Left ventricle myocardium inferior (tissue), 1 donor: ENCODE data around the gene PPP1R18. TPM values are rescaled to one million over a fixed set of nuclear protein-coding genes. Genes with fewer than 3 reads are reported as not detected.

Experiments used
- DNase-seq: peaks from one replicate; pipeline ENCODE4 v3.0.0-alpha.2; 2020
- H3K27ac ChIP-seq: fragments of 200-600 bp; replicated peaks from 2 replicates; pipeline ENCODE4 v1.8.0; 2021
- H3K27me3 ChIP-seq: fragments of 200-600 bp; 2 replicates; pipeline ENCODE4 v1.8.0; 2021; ENCODE audit warnings: low read depth
- H3K36me3 ChIP-seq: fragments of 200-600 bp; 2 replicates; pipeline ENCODE4 v1.8.0; 2021
- H3K4me1 ChIP-seq: fragments of 200-600 bp; 2 replicates; pipeline ENCODE4 v1.8.0; 2021
- H3K4me3 ChIP-seq: fragments of 200-600 bp; 2 replicates; pipeline ENCODE4 v1.8.0; 2021; ENCODE audit warnings: mild to moderate bottlenecking, moderate library complexity
- H3K9me3 ChIP-seq: fragments of 200-600 bp; replicated peaks from 2 replicates; pipeline ENCODE4 v1.8.0; 2021
- intact Hi-C: fragments of 100-400 bp; cut with micrococcal nuclease; formaldehyde crosslinking; loops from one replicate; pipeline ENCODE4 v1.11.0; 2022
- total RNA-seq: library from RNA; stranded (reverse); fragmentation: NEBNext Ultra II Directional; extraction: Animal tissue kit (Norgen Biotek cat#: 25700); gene quantifications from one replicate; pipeline ENCODE4 v1.2.1, GENCODE V29; 2021
- TF ChIP-seq, protein P1 (sequence below): fragments of 200-600 bp; IDR thresholded peaks from 2 replicates; pipeline ENCODE4 v1.8.0; 2021; ENCODE audit warnings: antibody characterized with exemption, mild to moderate bottlenecking, borderline replicate concordance
- donor health status: DM: no; HTN: yes; CAD: no; lungs with severe emphysema.

The PPP1R18 gene
- total RNA-seq, 1 donor from 2014 or later, result 14.5 TPM

DNA sequence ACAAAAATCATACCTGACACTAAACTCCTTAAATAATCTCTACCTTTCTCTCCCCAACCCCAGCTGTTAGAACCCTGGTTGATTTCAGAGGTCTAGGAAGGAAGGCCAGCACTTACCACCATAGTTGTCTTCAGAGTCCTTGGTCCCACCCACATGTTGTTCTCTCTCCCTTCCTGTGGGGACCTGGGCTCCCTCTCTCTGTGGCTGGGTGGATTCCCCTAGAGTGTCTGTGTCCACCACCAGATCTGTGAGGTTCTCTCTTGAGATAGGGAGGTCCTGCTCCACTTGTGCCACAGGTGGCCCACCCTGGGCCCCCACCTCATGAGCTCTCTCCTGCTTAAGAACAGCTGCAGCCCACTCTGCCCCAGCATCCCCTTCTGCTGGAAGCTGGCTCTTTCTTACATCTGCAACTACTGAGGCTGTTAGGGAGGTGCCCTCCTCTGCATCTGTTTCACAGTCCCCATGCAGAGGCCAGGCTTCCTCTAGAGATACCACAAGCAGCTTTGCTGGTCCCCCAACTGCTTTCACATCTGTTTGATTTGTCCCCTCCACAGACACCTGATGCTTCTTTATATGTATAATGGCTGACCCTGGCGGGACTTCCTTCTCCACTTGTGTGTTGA, 25.4 kb upstream of the PPP1R18 start:
- peaks cover 9% of the 10 kb centered on the region for H3K4me1 ChIP-seq
- H3K9me3 ChIP-seq, result no peaks in the 10 kb centered on the region
- peaks cover 80% of the 10 kb centered on the region for H3K36me3 ChIP-seq
- H3K27me3 ChIP-seq, result no peaks in the 10 kb centered on the region
- DNase-seq, result no peak
- H3K4me3 ChIP-seq, result no peak overlapping the region
- TF ChIP-seq, protein P1, sequence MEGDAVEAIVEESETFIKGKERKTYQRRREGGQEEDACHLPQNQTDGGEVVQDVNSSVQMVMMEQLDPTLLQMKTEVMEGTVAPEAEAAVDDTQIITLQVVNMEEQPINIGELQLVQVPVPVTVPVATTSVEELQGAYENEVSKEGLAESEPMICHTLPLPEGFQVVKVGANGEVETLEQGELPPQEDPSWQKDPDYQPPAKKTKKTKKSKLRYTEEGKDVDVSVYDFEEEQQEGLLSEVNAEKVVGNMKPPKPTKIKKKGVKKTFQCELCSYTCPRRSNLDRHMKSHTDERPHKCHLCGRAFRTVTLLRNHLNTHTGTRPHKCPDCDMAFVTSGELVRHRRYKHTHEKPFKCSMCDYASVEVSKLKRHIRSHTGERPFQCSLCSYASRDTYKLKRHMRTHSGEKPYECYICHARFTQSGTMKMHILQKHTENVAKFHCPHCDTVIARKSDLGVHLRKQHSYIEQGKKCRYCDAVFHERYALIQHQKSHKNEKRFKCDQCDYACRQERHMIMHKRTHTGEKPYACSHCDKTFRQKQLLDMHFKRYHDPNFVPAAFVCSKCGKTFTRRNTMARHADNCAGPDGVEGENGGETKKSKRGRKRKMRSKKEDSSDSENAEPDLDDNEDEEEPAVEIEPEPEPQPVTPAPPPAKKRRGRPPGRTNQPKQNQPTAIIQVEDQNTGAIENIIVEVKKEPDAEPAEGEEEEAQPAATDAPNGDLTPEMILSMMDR, result no peak
- intact Hi-C loops, result no loop called here
- no peak overlapping the region for H3K27ac ChIP-seq

GRCh38 chr6:30709101-30709868, 22.8 kb upstream of the PPP1R18 start:
- Histone ChIP-seq H3K27ac (no peak overlapping the region), H3K9me3 (no peaks in the 10 kb centered on the region), H3K4me1 (peaks cover 9% of the 10 kb centered on the region), H3K36me3 (peaks cover 86% of the 10 kb centered on the region), H3K27me3 (no peaks in the 10 kb centered on the region), H3K4me3 (no peak overlapping the region)
- TF ChIP-seq, protein P1, result no peak
- no peak for DNase-seq
- intact Hi-C loops, result no loop called here

DNA sequence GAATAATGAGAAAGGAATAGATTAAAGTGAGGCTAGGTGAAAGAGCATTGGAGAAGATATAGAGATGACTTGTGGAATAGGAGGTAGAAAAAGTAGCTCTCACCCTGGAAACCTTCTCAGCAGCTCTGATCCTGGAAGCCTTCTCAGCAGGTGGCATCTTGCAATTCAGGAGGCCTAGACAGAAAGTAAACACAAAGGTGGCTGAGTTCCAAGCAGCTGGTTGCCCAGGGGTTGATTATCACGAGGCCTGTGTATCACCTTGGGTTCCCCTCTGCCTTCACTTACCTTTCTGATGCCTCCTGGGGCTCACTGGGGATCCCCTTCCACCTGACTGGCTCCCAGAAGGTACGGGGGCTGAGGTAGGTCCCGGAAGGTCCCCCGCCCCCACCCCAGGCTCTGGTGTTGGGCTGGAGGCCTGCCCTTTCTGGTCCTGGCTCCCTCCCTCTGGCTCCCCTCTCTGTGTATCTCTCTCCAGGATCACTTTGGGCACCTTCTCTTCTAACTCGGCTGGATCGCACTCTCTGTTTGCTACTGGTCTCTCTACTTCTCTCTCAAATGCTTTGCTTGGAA, 20.9 kb upstream of the PPP1R18 start:
- intact Hi-C loops, result no loop called here
- no peak for DNase-seq
- Histone ChIP-seq H3K4me3 (no peak overlapping the region), H3K4me1 (peaks cover 9% of the 10 kb centered on the region), H3K27me3 (no peaks in the 10 kb centered on the region), H3K9me3 (no peaks in the 10 kb centered on the region), H3K36me3 (peaks cover 79% of the 10 kb centered on the region), H3K27ac (no peak overlapping the region)
- TF ChIP-seq, protein P1, result no peak

GRCh38 chr6:30705620-30706019, 19.2 kb upstream of the PPP1R18 start:
- no peak overlapping the region for H3K4me3 ChIP-seq
- H3K9me3 ChIP-seq, result no peaks in the 10 kb centered on the region
- H3K27me3 ChIP-seq, result no peaks in the 10 kb centered on the region
- peak overlapping the region; percentile 33 for H3K27ac ChIP-seq
- H3K4me1 ChIP-seq, result peaks cover 9% of the 10 kb centered on the region
- peaks cover 67% of the 10 kb centered on the region for H3K36me3 ChIP-seq
- DNase-seq, result no peak
- TF ChIP-seq, protein P1, result no peak
- intact Hi-C loops, result no loop called here

GRCh38 chr6:30703821-30704220, 17.4 kb upstream of the PPP1R18 start:
- DNase-seq, result no peak
- TF ChIP-seq, protein P1, result no peak
- H3K27ac ChIP-seq, result no peak overlapping the region
- no peak overlapping the region for H3K4me3 ChIP-seq
- H3K36me3 ChIP-seq, result peaks cover 61% of the 10 kb centered on the region
- no peaks in the 10 kb centered on the region for H3K9me3 ChIP-seq
- intact Hi-C loops, result no loop called here
- H3K4me1 ChIP-seq, result peaks cover 19% of the 10 kb centered on the region
- H3K27me3 ChIP-seq, result no peaks in the 10 kb centered on the region
